SK-N-SH treated with all-trans-retinoic acid at 6 μM for 48 hours (cell line): ENCODE results near the gene SELENON.

Experiments used
- ATAC-seq: fragments of 200-7000 bp; cut with Tn5 transposase; 3 replicates; pipeline ENCODE4 v1.9.1; 2020; ENCODE audit warnings: mild to moderate bottlenecking, moderate library complexity
- ARNTL ChIP-seq: fragments of 450-650 bp; formaldehyde crosslinking; IDR thresholded peaks from 2 replicates; pipeline ENCODE4 v1.5.0; 2020; ENCODE audit warnings: low read depth, mild to moderate bottlenecking, moderate library complexity, borderline replicate concordance
- BACH2 ChIP-seq: fragments of 250-450 bp; sonication (Bioruptor Pico); IDR thresholded peaks from 2 replicates; pipeline ENCODE4 v1.9.0; 2021; ENCODE audit warnings: mild to moderate bottlenecking, borderline replicate concordance
- ISL1 ChIP-seq: fragments of 250-450 bp; sonication (Bioruptor Pico); IDR thresholded peaks from 2 replicates; pipeline ENCODE4 v2.1.2; 2022; ENCODE audit warnings: mild to moderate bottlenecking, moderate library complexity
- OSR1 ChIP-seq: fragments of 250-450 bp; sonication (Bioruptor Pico); IDR thresholded peaks from 2 replicates; pipeline ENCODE4 v1.8.0; 2022; ENCODE audit warnings: moderate library complexity, mild to moderate bottlenecking, inconsistent platforms
- POU6F1 ChIP-seq: fragments of 250-450 bp; sonication (Bioruptor Pico); IDR thresholded peaks from 2 replicates; pipeline ENCODE4 v1.8.0; 2021; ENCODE audit warnings: low read depth, mild to moderate bottlenecking, moderate library complexity, borderline replicate concordance
- PPARA ChIP-seq: fragments of 250-450 bp; sonication (Bioruptor Pico); IDR thresholded peaks from 2 replicates; pipeline ENCODE4 v1.5.0; 2020; ENCODE audit warnings: mild to moderate bottlenecking, borderline replicate concordance
- RARB ChIP-seq: fragments of 250-450 bp; sonication (Bioruptor Pico); IDR thresholded peaks from 2 replicates; pipeline ENCODE4 v1.8.0; 2021; ENCODE audit warnings: mild to moderate bottlenecking, moderate library complexity
- TCF4 ChIP-seq: fragments of 250-450 bp; sonication (Bioruptor Pico); IDR thresholded peaks from 2 replicates; pipeline ENCODE4 v1.8.0; 2021; ENCODE audit warnings: mild to moderate bottlenecking, moderate library complexity, borderline replicate concordance
- ZC3H10 ChIP-seq: fragments of 250-450 bp; sonication (Bioruptor Pico); IDR thresholded peaks from 2 replicates; pipeline ENCODE4 v1.5.1; 2021; ENCODE audit warnings: mild to moderate bottlenecking, moderate library complexity
- ZFP3 ChIP-seq: fragments of 250-450 bp; sonication (Bioruptor Pico); IDR thresholded peaks from 2 replicates; pipeline ENCODE4 v1.5.0; 2020; ENCODE audit warnings: mild to moderate bottlenecking, moderate library complexity
- ZNF565 ChIP-seq: fragments of 450-650 bp; formaldehyde crosslinking; conservative IDR thresholded peaks from 2 replicates; pipeline ENCODE4 v1.5.0; 2020; ENCODE audit warnings: low read depth, mild to moderate bottlenecking, moderate library complexity
- ZNF70 ChIP-seq: fragments of 450-650 bp; formaldehyde crosslinking; IDR thresholded peaks from 2 replicates; pipeline ENCODE4 v1.5.0; 2020; ENCODE audit warnings: mild to moderate bottlenecking, moderate library complexity
- TF ChIP-seq, protein P1 (sequence below): fragments of 250-450 bp; sonication (Bioruptor Pico); IDR thresholded peaks from 2 replicates; pipeline ENCODE4 v1.8.0; 2020; ENCODE audit warnings: mild to moderate bottlenecking, moderate library complexity, borderline replicate concordance
- TF ChIP-seq, protein P2 (sequence below): fragments of 250-450 bp; sonication (Bioruptor Pico); IDR thresholded peaks from 2 replicates; pipeline ENCODE4 v1.5.1; 2020; ENCODE audit warnings: low read depth, mild to moderate bottlenecking, moderate library complexity
- TF ChIP-seq, protein P3 (sequence below): fragments of 250-450 bp; sonication (Bioruptor Pico); IDR thresholded peaks from 2 replicates; pipeline ENCODE4 v1.5.1; 2021; ENCODE audit warnings: mild to moderate bottlenecking, moderate library complexity

The SELENON gene

DNA sequence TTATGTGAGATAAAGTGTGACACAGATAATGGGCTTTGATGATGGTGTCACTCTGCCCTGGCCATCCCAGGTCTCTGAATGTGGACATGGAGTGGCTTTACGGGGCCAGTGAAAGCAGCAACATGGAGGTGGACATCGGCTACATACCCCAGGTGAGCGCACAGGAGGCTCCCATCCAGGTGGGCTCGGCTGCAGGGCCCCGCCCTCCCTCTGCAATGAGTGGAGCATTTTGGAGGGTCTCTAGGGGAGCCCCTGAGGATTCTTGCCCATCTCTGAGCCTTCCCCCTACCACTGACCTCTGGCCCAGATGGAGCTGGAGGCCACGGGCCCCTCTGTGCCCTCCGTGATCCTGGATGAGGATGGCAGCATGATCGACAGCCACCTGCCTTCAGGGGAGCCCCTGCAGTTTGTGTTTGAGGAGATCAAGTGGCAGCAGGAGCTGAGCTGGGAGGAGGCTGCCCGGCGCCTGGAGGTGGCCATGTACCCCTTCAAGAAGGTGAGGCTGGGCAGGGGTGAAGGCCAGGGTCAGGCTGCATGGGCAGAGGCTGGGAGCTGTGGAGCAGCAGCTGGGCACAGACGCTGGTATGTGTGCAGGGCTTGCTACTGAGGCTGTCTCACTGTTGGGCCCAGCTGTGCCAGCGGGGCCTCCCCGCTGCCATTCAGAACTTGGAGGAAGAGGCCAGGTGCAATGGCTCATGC is 11.5 kb downstream of the SELENON start (continued):
- no peak for TF ChIP-seq RARB (CRISPR knock-in tag)

DNA sequence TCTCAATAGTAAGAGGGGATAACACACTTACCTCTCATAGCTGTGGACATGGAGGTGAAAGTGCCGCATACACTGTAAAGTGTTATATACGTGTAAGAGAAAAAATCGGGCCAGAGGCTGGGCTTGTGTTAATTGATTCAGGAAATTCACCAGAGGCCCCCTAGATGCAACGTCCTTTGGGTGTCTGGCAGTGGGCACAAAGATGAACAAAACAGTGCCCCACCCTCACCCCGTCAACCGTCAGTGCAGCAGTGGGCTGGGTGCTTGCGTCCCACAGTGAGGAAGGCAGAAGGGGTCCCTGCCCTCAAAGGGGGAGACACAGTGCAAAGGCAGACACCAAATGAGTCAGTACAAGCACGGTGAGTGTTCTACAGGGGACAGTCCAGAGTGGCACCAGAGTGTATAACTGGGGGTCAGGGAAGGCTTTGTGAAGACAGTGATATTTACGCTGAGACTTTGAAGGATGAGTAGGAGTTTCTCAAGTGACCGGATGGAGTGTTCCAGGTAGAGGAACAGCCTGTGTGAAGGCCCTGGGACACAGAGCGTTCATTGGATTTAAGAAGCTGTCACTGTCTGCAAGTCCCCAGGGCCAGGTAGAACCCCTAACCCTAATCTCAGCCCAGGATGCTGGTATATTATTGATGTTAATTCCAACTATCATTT is 13.2 kb downstream of the SELENON start:
- no peak for ATAC-seq
- TF ChIP-seq PPARA (CRISPR knock-in tag) (no peak), ZFP3 (CRISPR knock-in tag) (peak; percentile 83), ISL1 (CRISPR knock-in tag) (no peak), TCF4 (CRISPR knock-in tag) (no peak), ZNF70 (CRISPR knock-in tag) (no peak), POU6F1 (CRISPR knock-in tag) (no peak), ARNTL (CRISPR knock-in tag) (no peak)
- TF ChIP-seq, protein P1, sequence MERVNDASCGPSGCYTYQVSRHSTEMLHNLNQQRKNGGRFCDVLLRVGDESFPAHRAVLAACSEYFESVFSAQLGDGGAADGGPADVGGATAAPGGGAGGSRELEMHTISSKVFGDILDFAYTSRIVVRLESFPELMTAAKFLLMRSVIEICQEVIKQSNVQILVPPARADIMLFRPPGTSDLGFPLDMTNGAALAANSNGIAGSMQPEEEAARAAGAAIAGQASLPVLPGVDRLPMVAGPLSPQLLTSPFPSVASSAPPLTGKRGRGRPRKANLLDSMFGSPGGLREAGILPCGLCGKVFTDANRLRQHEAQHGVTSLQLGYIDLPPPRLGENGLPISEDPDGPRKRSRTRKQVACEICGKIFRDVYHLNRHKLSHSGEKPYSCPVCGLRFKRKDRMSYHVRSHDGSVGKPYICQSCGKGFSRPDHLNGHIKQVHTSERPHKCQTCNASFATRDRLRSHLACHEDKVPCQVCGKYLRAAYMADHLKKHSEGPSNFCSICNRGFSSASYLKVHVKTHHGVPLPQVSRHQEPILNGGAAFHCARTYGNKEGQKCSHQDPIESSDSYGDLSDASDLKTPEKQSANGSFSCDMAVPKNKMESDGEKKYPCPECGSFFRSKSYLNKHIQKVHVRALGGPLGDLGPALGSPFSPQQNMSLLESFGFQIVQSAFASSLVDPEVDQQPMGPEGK (CRISPR knock-in tag): no peak

DNA sequence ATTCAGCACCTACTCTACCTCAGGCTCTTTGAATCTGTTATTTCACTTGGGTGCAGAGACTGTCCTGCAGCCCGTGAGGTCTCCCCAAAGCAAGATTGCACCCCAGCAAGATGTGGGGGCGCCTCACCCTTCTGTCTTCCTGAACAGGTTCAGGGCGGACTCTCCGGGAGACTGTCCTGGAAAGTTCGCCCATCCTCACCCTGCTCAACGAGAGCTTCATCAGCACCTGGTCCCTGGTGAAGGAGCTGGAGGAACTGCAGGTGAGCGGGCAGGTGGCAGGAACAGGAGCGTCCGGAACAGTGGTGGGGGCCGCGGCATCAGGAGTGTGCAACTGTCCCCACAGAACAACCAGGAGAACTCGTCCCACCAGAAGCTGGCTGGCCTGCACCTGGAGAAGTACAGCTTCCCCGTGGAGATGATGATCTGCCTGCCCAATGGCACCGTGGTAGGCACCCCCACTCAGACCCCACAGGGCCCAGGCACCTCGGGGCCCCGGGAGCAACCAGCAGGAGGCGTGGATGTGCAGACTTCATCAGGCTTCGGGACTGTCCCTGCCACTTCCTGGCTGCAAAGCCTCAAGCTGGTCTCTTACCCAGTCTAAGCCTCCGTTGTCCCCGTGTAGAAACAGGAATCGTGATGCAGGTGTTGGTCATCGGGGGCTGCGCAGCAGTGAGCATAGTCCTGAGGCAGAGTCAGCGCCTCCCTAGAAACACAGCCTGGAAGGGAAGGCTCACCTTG is 13.9 kb downstream of the SELENON start:
- TF ChIP-seq PPARA (CRISPR knock-in tag) (no peak), ZC3H10 (CRISPR knock-in tag) (no peak), ZNF565 (CRISPR knock-in tag) (no peak), ISL1 (CRISPR knock-in tag) (no peak), ZNF70 (CRISPR knock-in tag) (no peak), TCF4 (CRISPR knock-in tag) (no peak), OSR1 (CRISPR knock-in tag) (no peak)
- TF ChIP-seq, protein P2, sequence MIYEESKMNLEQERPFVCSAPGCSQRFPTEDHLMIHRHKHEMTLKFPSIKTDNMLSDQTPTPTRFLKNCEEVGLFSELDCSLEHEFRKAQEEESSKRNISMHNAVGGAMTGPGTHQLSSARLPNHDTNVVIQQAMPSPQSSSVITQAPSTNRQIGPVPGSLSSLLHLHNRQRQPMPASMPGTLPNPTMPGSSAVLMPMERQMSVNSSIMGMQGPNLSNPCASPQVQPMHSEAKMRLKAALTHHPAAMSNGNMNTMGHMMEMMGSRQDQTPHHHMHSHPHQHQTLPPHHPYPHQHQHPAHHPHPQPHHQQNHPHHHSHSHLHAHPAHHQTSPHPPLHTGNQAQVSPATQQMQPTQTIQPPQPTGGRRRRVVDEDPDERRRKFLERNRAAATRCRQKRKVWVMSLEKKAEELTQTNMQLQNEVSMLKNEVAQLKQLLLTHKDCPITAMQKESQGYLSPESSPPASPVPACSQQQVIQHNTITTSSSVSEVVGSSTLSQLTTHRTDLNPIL (CRISPR knock-in tag): no peak
- TF ChIP-seq, protein P3, sequence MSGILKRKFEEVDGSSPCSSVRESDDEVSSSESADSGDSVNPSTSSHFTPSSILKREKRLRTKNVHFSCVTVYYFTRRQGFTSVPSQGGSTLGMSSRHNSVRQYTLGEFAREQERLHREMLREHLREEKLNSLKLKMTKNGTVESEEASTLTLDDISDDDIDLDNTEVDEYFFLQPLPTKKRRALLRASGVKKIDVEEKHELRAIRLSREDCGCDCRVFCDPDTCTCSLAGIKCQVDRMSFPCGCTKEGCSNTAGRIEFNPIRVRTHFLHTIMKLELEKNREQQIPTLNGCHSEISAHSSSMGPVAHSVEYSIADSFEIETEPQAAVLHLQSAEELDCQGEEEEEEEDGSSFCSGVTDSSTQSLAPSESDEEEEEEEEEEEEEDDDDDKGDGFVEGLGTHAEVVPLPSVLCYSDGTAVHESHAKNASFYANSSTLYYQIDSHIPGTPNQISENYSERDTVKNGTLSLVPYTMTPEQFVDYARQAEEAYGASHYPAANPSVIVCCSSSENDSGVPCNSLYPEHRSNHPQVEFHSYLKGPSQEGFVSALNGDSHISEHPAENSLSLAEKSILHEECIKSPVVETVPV (CRISPR knock-in tag): no peak

GRCh38 chr1:25814549-25815087 is 14.6 kb downstream of the SELENON start:
- ATAC-seq: no peak
- TF ChIP-seq ISL1 (CRISPR knock-in tag) (no peak), TCF4 (CRISPR knock-in tag) (no peak), BACH2 (CRISPR knock-in tag) (no peak)

More for the DNA sequence above, 13.9 kb downstream of the SELENON start:
- no peak for ATAC-seq
